OCI-M2 (cell line): ENCODE data around the gene TEKT1.

Experiments
- DNase-seq: peaks from one replicate; lab custom pipeline; 2025; ENCODE audit not compliant: unreplicated experiment; lab: John Stamatoyannopoulos, UW

The TEKT1 gene

DNA sequence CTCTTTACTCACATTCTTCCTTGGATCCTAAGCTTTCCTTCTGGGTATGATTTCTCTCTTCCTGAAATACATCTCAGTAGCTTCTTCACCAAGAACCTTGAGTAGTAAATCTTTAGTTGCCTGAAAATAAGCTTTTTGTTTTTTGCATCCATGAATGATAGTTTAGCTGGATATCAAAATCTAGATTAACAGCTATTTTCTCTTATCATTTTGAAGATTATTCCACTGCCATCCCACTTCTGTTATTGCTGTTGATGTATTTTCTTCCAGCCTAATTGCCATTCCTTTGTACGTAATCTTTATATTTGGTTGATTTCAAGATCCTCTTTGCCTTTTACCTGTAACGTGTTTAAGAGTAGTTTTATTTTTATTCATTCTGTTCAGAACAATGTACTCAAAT, 63.1 kb downstream of the TEKT1 start:
- no peak for DNase-seq

DNA sequence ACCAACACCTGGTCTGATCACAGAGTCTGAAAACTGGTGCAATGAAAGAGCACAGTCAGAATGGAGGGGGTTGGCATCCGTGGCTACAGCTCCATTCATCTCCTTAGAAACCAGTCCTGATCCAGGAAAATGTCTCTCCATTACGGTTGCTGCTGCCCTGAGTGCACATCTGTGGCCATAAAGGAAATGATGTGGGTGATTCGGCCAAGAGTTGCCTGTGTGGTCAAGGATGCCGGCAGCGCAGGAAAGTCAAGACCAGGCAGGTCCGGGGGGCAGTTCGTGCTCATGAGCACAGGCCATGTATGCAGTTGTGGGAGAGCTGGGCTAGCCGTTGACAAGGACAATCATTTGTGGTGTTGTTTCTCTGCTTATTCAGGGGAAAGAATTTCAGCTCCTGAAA, 69.8 kb downstream of the TEKT1 start:
- no peak for DNase-seq

GRCh38 chr17:6757747-6758146, 73.8 kb downstream of the TEKT1 start:
- no peak for DNase-seq

DNA sequence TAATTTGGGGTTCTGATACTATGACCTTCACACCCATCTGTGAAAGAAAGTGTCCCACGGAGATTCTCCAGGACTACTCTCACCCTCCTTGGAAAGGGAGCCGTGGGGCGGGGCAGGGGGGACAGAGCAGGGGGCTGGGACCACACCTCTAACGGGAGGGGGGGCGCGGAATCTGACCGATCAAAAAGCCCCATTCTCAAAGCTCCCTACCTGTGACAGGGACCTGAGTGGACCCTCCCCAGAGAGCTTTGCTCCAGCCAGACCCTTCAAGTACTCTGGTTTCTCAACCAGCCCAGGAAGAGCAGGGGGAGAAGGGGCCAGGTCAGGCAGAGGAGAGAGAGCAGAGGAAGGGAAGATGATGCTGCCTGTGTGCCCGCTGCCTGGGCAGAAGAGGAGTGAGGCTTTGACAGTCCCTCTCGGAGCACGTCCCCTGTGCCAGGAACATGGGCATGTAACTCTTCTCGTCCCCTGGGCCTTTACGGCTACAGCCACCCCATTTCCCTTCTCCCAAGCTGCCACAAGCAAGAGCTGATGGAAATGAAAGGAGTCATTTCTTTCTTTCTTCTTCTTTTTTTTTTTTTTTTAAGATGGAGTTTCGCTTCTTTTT, 75.0 kb downstream of the TEKT1 start:
- DNase-seq = no peak

- no peak for DNase-seq
Observed at GRCh38 chr17:6755731-6756184, 75.8 kb downstream of the TEKT1 start, which contains the start of gene XAF1. XAF1 (plus strand) TSS chr17:6756046; CDS start chr17:6756079, 33 bp downstream.

DNA sequence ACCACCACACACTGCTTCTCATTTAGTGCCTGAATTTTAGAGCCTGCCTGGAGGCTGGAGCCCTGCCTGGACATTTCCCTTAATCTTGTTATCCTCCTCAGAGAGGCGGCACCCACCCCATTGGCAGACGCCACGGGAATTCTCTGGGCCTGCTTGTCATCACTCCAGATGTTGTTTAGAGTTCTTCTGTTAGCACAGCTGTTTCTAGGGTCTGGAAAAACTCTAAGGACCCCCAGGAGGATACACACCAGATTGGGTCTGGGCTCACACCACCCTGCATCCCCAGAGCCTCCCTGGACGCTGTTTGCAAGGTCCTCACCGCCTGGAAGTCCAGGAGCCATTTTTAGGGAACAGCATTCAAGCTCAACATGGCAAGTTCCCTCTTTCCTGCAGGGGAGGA, 76.2 kb downstream of the TEKT1 start:
- no peak for DNase-seq

GRCh38 chr17:6753546-6753945, 78.0 kb downstream of the TEKT1 start:
- no peak for DNase-seq

GRCh38 chr17:6753006-6753445, 78.5 kb downstream of the TEKT1 start:
- no peak for DNase-seq

GRCh38 chr17:6752068-6752909, 79.2 kb downstream of the TEKT1 start:
- no peak for DNase-seq

GRCh38 chr17:6749519-6749918, 82.0 kb downstream of the TEKT1 start:
- no peak for DNase-seq

DNA sequence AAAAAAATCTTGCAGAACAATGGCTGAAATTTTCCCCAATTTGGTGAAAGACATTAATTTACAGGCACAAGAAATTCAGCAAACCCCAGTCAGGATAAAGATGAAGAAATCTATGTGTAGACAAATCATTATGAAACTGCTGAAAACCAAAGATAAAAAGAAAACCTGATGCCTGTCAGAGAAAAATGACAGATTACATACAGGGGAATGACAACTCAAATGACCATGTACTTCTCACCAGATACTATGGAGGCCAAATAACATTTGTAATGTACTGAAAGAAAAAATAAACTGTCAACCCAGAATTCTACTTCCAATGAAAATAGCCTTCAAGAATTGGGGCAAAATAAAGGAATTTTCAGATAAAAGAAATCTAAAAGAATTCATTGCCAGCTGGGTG, 82.9 kb downstream of the TEKT1 start:
- no peak for DNase-seq
